ENCODE measurements around the gene GNG3.
"Not testable (repeated sequence)": the region's sequence is repeated elsewhere in the genome, so short reads cannot be mapped to it uniquely, and the experiment has no call there.

GNG3 gene

GRCh38 chr11:62687508-62688396, 19.7 kb upstream of the GNG3 start:
- no peak for DNase-seq (ENCODE audit: low read depth in 2 of 2)

- DNase-seq (ENCODE audit: low read depth in 2 of 2): no peak
These were observed 19.0 kb upstream of the GNG3 start for GRCh38 chr11:62688491-62688890.

GRCh38 chr11:62689421-62690183, 17.9 kb upstream of the GNG3 start, which contains the start of gene LRRN4CL:
LRRN4CL (minus strand) TSS chr11:62689530; CDS start chr11:62688508, 1,022 bp downstream.
- DNase-seq (ENCODE audit: low read depth in 2 of 2): no peak

- DNase-seq (ENCODE audit: low read depth in 2 of 2): not testable (repeated sequence)
These were observed 13.9 kb upstream of the GNG3 start for GRCh38 chr11:62693624-62694023.

DNA sequence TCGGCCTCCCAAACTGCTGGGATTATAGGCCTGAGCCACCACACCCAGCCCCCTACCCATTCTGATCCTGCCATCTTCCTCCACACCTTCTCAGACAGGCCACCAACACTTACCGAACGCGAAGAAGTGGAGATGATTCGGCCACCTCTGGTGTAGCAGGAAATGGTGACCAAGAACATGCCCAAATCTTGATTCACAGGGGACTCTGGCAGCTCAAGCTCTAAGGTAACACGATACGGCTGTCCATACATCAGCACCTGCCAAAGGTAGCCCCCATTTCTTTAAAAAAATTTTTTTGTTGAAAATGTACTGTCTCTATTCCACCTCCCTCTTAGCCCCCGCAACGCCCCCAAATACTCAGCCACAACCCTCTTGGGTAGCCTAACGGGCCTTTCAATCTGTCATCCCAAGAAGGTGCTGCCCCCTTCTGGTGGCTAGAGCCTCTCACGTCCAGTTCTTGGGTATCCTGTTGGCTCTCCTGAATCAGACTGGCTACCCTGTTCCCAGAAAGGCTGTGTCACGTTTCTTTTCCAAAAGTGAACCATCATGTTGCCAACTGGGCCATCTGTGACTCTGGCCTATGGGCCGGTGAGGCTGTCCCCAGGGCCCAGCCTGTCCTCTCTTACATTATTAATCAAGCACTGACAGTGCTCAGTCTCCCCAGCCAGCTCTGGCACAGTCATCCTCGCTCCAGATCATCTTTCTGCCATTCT, 12.9 kb upstream of the GNG3 start:
- DNase-seq (ENCODE audit: low read depth in 2 of 2): peak; percentile 55 to 69

GRCh38 chr11:62702246-62702645, 5.2 kb upstream of the GNG3 start:
- no peak for DNase-seq (ENCODE audit: low read depth in 2 of 2)

DNA sequence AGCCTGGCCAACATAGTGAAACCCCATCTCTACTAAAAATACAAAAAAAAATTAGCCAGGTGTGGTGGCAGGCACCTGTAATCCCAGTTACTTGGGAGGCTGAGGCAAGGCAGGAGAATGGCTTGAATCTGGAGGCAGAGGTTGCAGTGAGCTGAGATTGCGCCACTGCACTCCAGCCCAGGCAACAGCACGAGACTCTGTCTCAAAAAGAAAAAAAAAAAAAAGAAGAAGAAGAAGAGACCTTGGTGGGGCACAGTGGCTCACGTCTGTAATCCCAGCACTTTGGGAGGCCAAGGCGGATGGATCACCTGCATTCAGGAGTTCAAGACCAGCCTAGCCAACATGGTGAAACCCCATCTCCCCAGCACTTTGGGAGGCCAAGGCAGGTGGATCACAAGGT, 3.6 kb upstream of the GNG3 start:
- not testable (repeated sequence) for DNase-seq (ENCODE audit: low read depth in 2 of 2)

DNA sequence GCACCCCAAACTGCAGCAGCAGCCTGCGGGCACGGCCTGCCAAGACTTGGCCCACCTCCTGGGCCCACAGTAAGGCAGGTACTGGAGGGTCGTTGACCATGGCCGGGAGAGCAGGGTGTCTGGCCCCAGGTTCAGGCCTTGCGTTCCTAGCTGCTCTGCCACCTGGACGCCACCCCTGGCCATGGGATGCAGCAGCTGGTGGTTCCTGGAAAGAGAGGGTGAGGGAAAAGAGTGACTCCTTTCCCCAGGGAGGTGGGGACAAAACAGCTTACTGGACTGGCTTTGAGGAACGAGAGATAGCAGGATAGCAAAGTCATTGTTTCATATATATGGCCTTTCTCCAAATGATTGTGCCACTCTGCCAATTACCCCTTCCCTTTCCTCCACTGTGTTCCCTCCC, 2.1 kb upstream of the GNG3 start:
- DNase-seq (ENCODE audit: low read depth in 2 of 2): no peak

DNA sequence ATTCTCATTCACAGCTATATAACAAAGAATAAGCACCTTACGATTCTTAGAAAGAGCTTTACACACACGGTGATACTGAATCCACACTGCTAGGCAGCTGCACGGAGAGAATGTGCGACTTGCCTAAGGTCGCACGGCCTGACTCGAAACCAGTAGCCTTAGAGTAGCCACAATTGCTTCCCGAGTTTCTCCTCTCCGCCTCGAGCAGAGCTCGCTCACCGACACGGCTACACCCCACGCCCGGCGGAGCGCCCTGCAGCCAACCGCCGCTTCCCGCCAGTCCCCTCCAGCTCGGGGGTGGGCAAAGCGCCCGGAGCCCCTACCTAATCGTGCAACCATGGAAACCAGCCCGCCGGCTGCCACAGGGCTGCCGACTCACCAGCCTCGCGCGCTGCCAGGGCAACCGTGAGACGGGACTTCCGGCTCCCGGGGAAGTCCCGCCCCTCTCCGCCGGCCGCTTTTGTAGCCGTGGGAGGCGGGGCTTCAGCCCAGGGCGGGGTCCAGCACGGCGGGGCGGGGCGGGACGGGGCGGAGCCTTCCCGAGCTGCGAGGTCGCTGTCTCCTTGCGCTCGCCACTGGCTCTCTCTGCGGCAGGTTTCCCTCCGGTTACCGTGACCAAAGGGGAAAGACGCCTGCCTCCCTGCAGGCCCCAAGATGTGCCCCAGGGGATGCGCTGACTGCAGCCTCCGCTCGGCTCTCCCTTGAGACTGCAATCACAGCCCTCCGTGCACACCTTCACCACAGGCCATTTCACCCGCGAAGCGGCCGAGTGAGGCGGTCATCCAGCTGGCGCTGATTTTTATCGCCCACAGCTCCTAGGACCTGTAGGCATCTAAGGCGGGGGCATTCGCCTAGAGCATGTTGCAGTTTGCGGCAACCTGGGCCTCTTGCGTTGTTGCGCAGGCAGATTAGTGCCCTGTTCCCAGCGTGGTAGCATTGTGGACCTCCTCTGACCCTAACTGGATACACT, 1.3 kb upstream of the GNG3 start:
- DNase-seq (ENCODE audit: low read depth in 2 of 2): peak; percentile 84 to 92

DNA sequence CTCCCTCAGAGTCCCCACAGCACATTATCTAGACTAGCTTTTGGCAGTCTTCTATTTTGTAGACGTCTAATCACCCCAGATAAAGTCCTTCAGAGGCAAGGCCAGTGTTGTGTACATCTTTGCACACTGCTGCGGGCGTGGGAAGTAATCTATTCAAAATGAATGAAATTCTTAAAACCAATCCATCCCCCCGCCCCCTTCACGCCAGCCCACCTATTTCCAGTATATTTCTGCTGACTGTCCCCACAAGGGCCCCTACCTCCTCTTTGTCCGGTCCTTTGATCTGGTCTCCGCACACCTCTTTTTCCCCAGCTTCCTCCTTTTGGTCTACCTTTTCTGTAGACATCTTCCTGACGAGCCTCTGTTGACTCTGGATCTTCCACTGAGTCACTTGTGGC, 627 bp upstream of the GNG3 start:
- no peak for DNase-seq (ENCODE audit: low read depth in 2 of 2)

GRCh38 chr11:62708392-62708791, 916 bp downstream of the GNG3 start:
- no peak for DNase-seq (ENCODE audit: low read depth in 2 of 2)

- peak in 1 of 2 donors; percentile 32 for DNase-seq (ENCODE audit: low read depth in 2 of 2)
These were observed 1.3 kb downstream of the GNG3 start for GRCh38 chr11:62708793-62709192.

- DNase-seq (ENCODE audit: low read depth in 2 of 2): peak; percentile 94
These were observed 1.9 kb downstream of the GNG3 start for GRCh38 chr11:62709247-62710000.

GRCh38 chr11:62710001-62710345, 2.5 kb downstream of the GNG3 start:
- no peak for DNase-seq (ENCODE audit: low read depth in 2 of 2)

GRCh38 chr11:62712276-62712812, 4.9 kb downstream of the GNG3 start:
- DNase-seq (ENCODE audit: low read depth in 2 of 2): no peak

DNA sequence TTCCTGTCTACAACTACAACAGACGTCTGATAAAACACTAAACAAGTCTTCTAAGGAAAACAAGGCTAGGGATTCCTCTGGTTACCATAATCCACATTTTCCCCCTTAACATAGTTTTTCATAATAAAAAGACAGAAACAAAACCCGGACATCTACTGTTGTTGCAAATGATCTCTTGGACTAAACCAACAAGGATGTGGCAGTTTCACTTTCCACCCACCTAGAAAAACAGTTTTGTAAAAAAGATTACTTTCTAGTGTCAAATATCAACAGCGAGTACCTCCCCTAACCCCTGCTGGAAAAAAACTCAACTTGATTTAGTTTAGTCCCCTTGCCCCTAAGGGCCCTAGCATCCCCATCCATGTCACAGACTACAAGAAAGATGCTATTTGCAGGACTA, 5.4 kb downstream of the GNG3 start:
- DNase-seq (ENCODE audit: low read depth in 2 of 2): no peak

GRCh38 chr11:62713343-62713742, 5.9 kb downstream of the GNG3 start:
- no peak for DNase-seq (ENCODE audit: low read depth in 2 of 2)

DNA sequence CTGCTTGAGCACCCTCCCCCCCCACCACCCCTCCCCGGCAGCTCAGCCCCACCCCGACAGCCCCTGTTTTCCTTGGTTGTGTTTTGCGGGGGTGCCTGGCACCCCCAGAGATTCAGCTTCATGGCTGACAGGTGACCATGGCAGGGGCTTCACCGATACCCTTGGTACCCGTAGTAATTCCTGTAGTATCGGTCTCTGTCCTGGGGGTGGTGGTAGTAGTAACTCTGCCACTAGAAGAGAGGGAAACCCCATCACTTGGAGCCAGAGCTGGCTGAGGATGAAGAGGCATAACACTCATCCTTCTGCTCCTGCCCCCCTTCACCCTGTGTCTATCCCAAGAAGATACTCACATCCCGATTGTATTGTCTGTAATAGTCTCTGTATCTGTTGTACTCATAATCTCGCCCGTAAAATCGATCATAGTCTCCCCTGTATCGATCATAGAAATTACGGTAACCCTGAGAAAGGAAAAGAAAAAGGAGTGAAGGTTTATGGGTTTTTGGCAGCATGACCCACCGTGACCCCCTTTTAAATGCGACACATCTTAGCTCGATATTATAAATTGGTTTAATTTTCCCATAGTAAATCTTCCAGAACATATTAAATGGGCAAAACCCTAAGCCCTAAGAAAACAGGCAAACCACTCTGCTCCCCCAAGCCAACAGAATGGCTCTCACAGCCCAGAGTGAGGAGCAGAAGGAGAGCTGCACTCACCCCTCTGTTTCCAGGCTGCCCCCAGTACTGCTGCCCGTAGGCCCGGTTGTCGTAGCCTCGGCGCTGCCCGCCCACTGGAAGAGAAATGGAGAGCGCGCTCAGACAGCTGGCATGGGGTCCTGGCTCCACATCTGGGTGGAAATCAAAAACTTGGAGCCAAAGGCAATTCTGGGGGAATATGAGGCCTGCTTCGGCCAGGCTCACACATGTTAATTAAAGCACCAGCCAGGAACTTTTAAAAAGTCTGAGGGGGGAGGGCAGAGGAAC, 8.0 kb downstream of the GNG3 start:
- no peak for DNase-seq (ENCODE audit: low read depth in 2 of 2)

- DNase-seq (ENCODE audit: low read depth in 2 of 2): no peak
These were observed 8.7 kb downstream of the GNG3 start for GRCh38 chr11:62716206-62716605.
